Measurements from ENCODE around the gene RING1. TPM values are rescaled to one million over a fixed set of nuclear protein-coding genes. Genes with fewer than 3 reads are reported as not detected.
A peak's percentile ranks its signal among the peaks of the same experiment; 100 is the strongest.

Gene RING1
- total RNA-seq, 4 donors from 2014 or later = 16.1 to 25.2 (median 21.6) TPM

- Histone ChIP-seq H3K9me3 (no peaks in the 10 kb centered on the region), H3K4me1 (peaks cover 3 to 78% (median 33%) of the 10 kb centered on the region in 4 donors), H3K27ac (peak overlapping the region in 3 of 4 donors; percentile 96 to 97 (median 96)), H3K36me3 (peaks cover 0 to 59% (median 25%) of the 10 kb centered on the region in 3 donors), H3K27me3 (no peaks in the 10 kb centered on the region), H3K4me3 (peak overlapping the region; percentile 60 to 91 (median 84))
- WGBS, 2 donors = 18 to 28% methylated on average over 3 of the region's 3 CpGs
- no peak for DNase-seq (ENCODE audit: low spot score in 2 of 2)
- TF ChIP-seq EP300 (IDR thresholded peaks at IDR 0.05) = no peak
Measured at GRCh38 chr6:33198853-33199436, 9.4 kb upstream of the RING1 start.

GRCh38 chr6:33199687-33200218, 8.5 kb upstream of the RING1 start:
- TF ChIP-seq POLR2A (IDR thresholded peaks at IDR 0.05) = no peak
- Histone ChIP-seq H3K27me3 (no peaks in the 10 kb centered on the region), H3K36me3 (peaks cover 0 to 51% (median 20%) of the 10 kb centered on the region in 3 donors), H3K9me3 (no peaks in the 10 kb centered on the region), H3K4me1 (peaks cover 3 to 82% (median 39%) of the 10 kb centered on the region in 4 donors), H3K27ac (peak overlapping the region; percentile 94 to 97 (median 96)), H3K4me3 (peak overlapping the region; percentile 60 to 91 (median 84))
- DNase-seq (ENCODE audit: low spot score in 2 of 2) = no peak
- WGBS, 2 donors = 3 to 6% methylated on average over 6 to 13 of the region's 26 CpGs

- peaks cover 3 to 86% (median 46%) of the 10 kb centered on the region in 4 donors for H3K4me1 ChIP-seq
Measured at GRCh38 chr6:33200219-33201146, 7.8 kb upstream of the RING1 start, which contains the start of the genes RXRB and SLC39A7. Gene RXRB (minus strand): TSS chr6:33200665. CDS start chr6:33200476, 189 bp downstream. Gene SLC39A7 (plus strand): TSS chr6:33200867. CDS start chr6:33201246, 379 bp downstream.

GRCh38 chr6:33201147-33201545, 7.2 kb upstream of the RING1 start:
- peak overlapping the region; percentile 94 to 97 (median 96) for H3K27ac ChIP-seq
- no peaks in the 10 kb centered on the region for H3K27me3 ChIP-seq
- H3K4me1 ChIP-seq = peaks cover 3 to 81% (median 46%) of the 10 kb centered on the region in 4 donors
- H3K9me3 ChIP-seq = no peaks in the 10 kb centered on the region
- 0 to 1% methylated on average over 12 to 14 of the region's 14 CpGs for WGBS, 2 donors
- H3K4me3 ChIP-seq = peak overlapping the region; percentile 60 to 91 (median 84)
- no peak for DNase-seq (ENCODE audit: low spot score in 2 of 2)
- no peak for TF ChIP-seq EP300 (IDR thresholded peaks at IDR 0.05)
- peak in 1 of 5 experiments; percentile 17 for TF ChIP-seq CTCF (IDR thresholded peaks at IDR 0.05)
- H3K36me3 ChIP-seq = peaks cover 0 to 37% (median 9%) of the 10 kb centered on the region in 3 donors

More at GRCh38 chr6:33200219-33201146, 7.8 kb upstream of the RING1 start, which contains the start of the genes RXRB and SLC39A7:
- TF ChIP-seq EP300 (IDR thresholded peaks at IDR 0.05) (peak in 1 of 2 donors; percentile 91), POLR2A (IDR thresholded peaks at IDR 0.05) (peak; percentile 39 to 60), CTCF (IDR thresholded peaks at IDR 0.05) (peak in 1 of 5 experiments; percentile 18)
- H3K36me3 ChIP-seq = peaks cover 0 to 44% (median 16%) of the 10 kb centered on the region in 3 donors
- DNase-seq (ENCODE audit: low spot score in 2 of 2) = peak; percentile 98 to 99
- H3K27me3 ChIP-seq = no peaks in the 10 kb centered on the region
- H3K27ac ChIP-seq = peak within 1 kb of the TSS; percentile 94 to 97 (median 96)
- peak within 1 kb of the TSS; percentile 60 to 91 (median 84) for H3K4me3 ChIP-seq
- H3K9me3 ChIP-seq = no peaks in the 10 kb centered on the region
- WGBS, 2 donors = 1% methylated on average over 51 to 68 of the region's 68 CpGs

GRCh38 chr6:33201935-33202334, 6.4 kb upstream of the RING1 start:
- Histone ChIP-seq H3K27me3 (no peaks in the 10 kb centered on the region), H3K9me3 (no peaks in the 10 kb centered on the region), H3K27ac (no peak overlapping the region), H3K4me3 (peak overlapping the region in 3 of 4 donors; percentile 60 to 88 (median 79)), H3K4me1 (peaks cover 3 to 80% (median 48%) of the 10 kb centered on the region in 4 donors), H3K36me3 (peaks cover 0 to 29% (median 1%) of the 10 kb centered on the region in 3 donors)
- DNase-seq (ENCODE audit: low spot score in 2 of 2) = no peak
- TF ChIP-seq EP300 (IDR thresholded peaks at IDR 0.05) = no peak
- no peak for TF ChIP-seq POLR2A (IDR thresholded peaks at IDR 0.05)
- no peak for TF ChIP-seq CTCF (IDR thresholded peaks at IDR 0.05)
- WGBS, 2 donors = 76 to 79% methylated on average over 6 of the region's 6 CpGs
